Measurements from ENCODE around the gene LRGUK.

DNA sequence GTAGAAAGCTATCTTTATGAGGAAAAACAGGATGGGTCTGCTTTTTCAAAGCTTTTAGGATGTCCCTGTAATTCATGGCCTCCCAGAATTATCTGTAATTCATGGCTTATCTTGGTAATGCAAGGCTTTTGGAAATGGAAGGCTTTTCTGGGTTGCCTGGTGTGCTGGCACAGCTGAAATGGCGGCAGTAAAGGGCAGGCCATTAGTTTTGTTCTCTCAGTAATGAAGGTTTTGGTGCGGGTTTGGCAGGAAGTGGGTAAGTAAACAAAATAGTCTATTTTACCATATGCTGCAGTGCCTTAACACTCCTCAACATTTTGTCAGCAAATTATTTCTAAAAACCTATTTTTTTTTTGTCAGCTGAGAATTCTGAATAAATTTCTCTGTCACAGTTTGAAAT lies 69.3 kb downstream of the LRGUK start:
- TF ChIP-seq CEBPB (IDR thresholded peaks at IDR 0.05; ENCODE audit: low read depth, low read length) (no peak), RAD21 (IDR thresholded peaks at IDR 0.05; ENCODE audit: low read length) (no peak), POLR2A (IDR thresholded peaks at IDR 0.05; ENCODE audit: low read depth, low read length) (no peak), SMC3 (IDR thresholded peaks at IDR 0.05; ENCODE audit: low read depth, low read length) (no peak), RCOR1 (IDR thresholded peaks at IDR 0.05; ENCODE audit: insufficient replicate concordance, low read length) (no peak), MXI1 (IDR thresholded peaks at IDR 0.05; ENCODE audit: borderline replicate concordance, low read depth, low read length) (no peak), CHD1 (IDR thresholded peaks at IDR 0.05; ENCODE audit: low read depth, low read length) (no peak), USF2 (IDR thresholded peaks at IDR 0.05; ENCODE audit: low read depth, low read length) (no peak)
- TF ChIP-seq, protein P1, sequence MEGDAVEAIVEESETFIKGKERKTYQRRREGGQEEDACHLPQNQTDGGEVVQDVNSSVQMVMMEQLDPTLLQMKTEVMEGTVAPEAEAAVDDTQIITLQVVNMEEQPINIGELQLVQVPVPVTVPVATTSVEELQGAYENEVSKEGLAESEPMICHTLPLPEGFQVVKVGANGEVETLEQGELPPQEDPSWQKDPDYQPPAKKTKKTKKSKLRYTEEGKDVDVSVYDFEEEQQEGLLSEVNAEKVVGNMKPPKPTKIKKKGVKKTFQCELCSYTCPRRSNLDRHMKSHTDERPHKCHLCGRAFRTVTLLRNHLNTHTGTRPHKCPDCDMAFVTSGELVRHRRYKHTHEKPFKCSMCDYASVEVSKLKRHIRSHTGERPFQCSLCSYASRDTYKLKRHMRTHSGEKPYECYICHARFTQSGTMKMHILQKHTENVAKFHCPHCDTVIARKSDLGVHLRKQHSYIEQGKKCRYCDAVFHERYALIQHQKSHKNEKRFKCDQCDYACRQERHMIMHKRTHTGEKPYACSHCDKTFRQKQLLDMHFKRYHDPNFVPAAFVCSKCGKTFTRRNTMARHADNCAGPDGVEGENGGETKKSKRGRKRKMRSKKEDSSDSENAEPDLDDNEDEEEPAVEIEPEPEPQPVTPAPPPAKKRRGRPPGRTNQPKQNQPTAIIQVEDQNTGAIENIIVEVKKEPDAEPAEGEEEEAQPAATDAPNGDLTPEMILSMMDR (conservative IDR thresholded peaks at IDR 0.05; ENCODE audit: low read depth, low read length) = no peak
- TF ChIP-seq, protein P2, sequence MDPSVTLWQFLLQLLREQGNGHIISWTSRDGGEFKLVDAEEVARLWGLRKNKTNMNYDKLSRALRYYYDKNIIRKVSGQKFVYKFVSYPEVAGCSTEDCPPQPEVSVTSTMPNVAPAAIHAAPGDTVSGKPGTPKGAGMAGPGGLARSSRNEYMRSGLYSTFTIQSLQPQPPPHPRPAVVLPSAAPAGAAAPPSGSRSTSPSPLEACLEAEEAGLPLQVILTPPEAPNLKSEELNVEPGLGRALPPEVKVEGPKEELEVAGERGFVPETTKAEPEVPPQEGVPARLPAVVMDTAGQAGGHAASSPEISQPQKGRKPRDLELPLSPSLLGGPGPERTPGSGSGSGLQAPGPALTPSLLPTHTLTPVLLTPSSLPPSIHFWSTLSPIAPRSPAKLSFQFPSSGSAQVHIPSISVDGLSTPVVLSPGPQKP (IDR thresholded peaks at IDR 0.05; ENCODE audit: borderline replicate concordance, low read depth, low read length) = no peak
